Keratinocyte (primary cell): ENCODE results near the gene GFAP. TPM values are rescaled to one million over a fixed set of nuclear protein-coding genes. Genes with fewer than 3 reads are reported as not detected.

Experiments used
- DNase-seq: peaks from one replicate; pipeline ENCODE4 v3.0.0-alpha.2; 2011; ENCODE audit warnings: low read depth, missing footprints, low spot score
- FAIRE-seq: peaks from 2 replicates; lab custom pipeline; 2011; peaks lifted over from hg19 to GRCh38; lab: Jason Lieb, UNC
- H2AFZ ChIP-seq: 2 replicates; pipeline ENCODE4 v1.6.0; 2012; ENCODE audit warnings: low read length, control low read depth, inconsistent platforms; ENCODE audit not compliant: control insufficient read depth
- H3K27ac ChIP-seq: 2 replicates; pipeline ENCODE4 v1.5.1; 2011; ENCODE audit warnings: low read length; ENCODE audit not compliant: control insufficient read depth, insufficient read depth
- H3K27me3 ChIP-seq: 3 replicates; pipeline ENCODE4 v1.6.0; 2011; ENCODE audit warnings: low read length; ENCODE audit not compliant: control insufficient read depth, insufficient read depth; ENCODE audit errors: extremely low read depth
- H3K36me3 ChIP-seq, 2 experiments: 2 replicates in 1 of 2; 3 replicates in 1 of 2; pipeline ENCODE4 v1.5.1; 2011; ENCODE audit warnings: low read length in 2 of 2, mild to moderate bottlenecking in 1 of 2; ENCODE audit not compliant: control insufficient read depth in 2 of 2, insufficient read depth in 2 of 2; ENCODE audit errors: extremely low read depth in 1 of 2
- H3K4me1 ChIP-seq: 3 replicates; pipeline ENCODE4 v1.5.1; 2011; ENCODE audit warnings: low read length; ENCODE audit not compliant: control insufficient read depth, insufficient read depth; ENCODE audit errors: extremely low read depth
- H3K4me2 ChIP-seq: 3 replicates; pipeline ENCODE4 v1.6.0; 2011; ENCODE audit warnings: low read depth, low read length; ENCODE audit not compliant: control insufficient read depth, insufficient read depth; ENCODE audit errors: extremely low read depth
- H3K4me3 ChIP-seq, 3 experiments: fragments of 200-600 bp in 1 of 3; sonication (generic) in 1 of 3; 2 replicates in 2 of 3; 3 replicates in 1 of 3; pipeline ENCODE4 v1.5.1; 2011 to 2016; ENCODE audit warnings: low read length in 3 of 3, mild to moderate bottlenecking in 3 of 3, control low read depth in 2 of 3, inconsistent platforms in 1 of 3, low read depth in 1 of 3, mixed read lengths in 1 of 3, mixed run types in 1 of 3, moderate library complexity in 1 of 3; ENCODE audit not compliant: control insufficient read depth in 2 of 3, insufficient read depth in 2 of 3; ENCODE audit errors: extremely low read depth in 1 of 3
- H3K79me2 ChIP-seq: 2 replicates; pipeline ENCODE4 v1.6.0; 2012; ENCODE audit warnings: low read length; ENCODE audit not compliant: control insufficient read depth, insufficient read depth
- H3K9ac ChIP-seq: 3 replicates; pipeline ENCODE4 v1.6.0; 2011; ENCODE audit warnings: low read length; ENCODE audit not compliant: control insufficient read depth, insufficient read depth; ENCODE audit errors: extremely low read depth
- H3K9me1 ChIP-seq: 3 replicates; pipeline ENCODE4 v1.6.0; 2011; ENCODE audit warnings: low read length; ENCODE audit not compliant: control insufficient read depth, insufficient read depth; ENCODE audit errors: extremely low read depth
- H3K9me3 ChIP-seq: 2 replicates; pipeline ENCODE4 v1.5.1; 2012; ENCODE audit warnings: low read depth, low read length; ENCODE audit not compliant: control insufficient read depth
- H4K20me1 ChIP-seq: 3 replicates; pipeline ENCODE4 v1.6.0; 2011; ENCODE audit warnings: low read length; ENCODE audit not compliant: control insufficient read depth, insufficient read depth; ENCODE audit errors: extremely low read depth
- EZH2 ChIP-seq: IDR thresholded peaks from one replicate; pipeline ENCODE4 v1.6.1; 2012; ENCODE audit warnings: inconsistent platforms, mild to moderate bottlenecking, low read length, moderate library complexity
- dilution Hi-C: fragments of 300-500 bp; cut with MboI; formaldehyde crosslinking; loops from one replicate; pipeline ENCODE4 v1.7.0; 2020; ENCODE audit warnings: low sequenced_read_pairs; ENCODE audit not compliant: extremely low pct_ligation_motif_present
- polyA plus RNA-seq, 5 experiments: library from polyadenylated mRNA; depleted of rRNA in 3 of 5; stranded (reverse) in 3 of 5; stranded (forward) in 1 of 5; unstranded in 1 of 5; fragments of >200 nt; gene quantifications; 1 replicate in 1 of 5; 2 replicates in 3 of 5; 3 replicates in 1 of 5; pipeline versions ENCODE4 v1.2.1 to v1.2.3, GENCODE V29; 2011 to 2012; ENCODE audit warnings: missing spikeins in 2 of 5, low read depth in 1 of 5, low replicate concordance in 1 of 5
- small RNA-seq, 3 experiments: library from RNA; depleted of rRNA; stranded (forward); fragments of <200 nt; gene quantifications; one replicate each; pipeline ENCODE3, GENCODE V24; 2012; ENCODE audit warnings: low read depth in 3 of 3, low replicate concordance in 1 of 3; ENCODE audit not compliant: insufficient read length in 3 of 3
- TF ChIP-seq, protein P1 (sequence below), 3 experiments: IDR thresholded peaks in 1 of 3; conservative IDR thresholded peaks in 1 of 3; optimal IDR thresholded peaks in 1 of 3; 2 replicates in 2 of 3; 3 replicates in 1 of 3; pipeline versions ENCODE3 to v1.5.1; 2011; ENCODE audit warnings: low read length in 3 of 3, mild to moderate bottlenecking in 3 of 3, moderate library complexity in 2 of 3, control low read depth in 1 of 3, inconsistent platforms in 1 of 3; ENCODE audit not compliant: insufficient read depth in 2 of 3; ENCODE audit errors: extremely low read depth in 1 of 3

GFAP gene
- polyA plus RNA-seq, 1 donor (not counting 4 experiments of a cell fraction or from before 2014, with no cell fraction given): 0.14 TPM

DNA sequence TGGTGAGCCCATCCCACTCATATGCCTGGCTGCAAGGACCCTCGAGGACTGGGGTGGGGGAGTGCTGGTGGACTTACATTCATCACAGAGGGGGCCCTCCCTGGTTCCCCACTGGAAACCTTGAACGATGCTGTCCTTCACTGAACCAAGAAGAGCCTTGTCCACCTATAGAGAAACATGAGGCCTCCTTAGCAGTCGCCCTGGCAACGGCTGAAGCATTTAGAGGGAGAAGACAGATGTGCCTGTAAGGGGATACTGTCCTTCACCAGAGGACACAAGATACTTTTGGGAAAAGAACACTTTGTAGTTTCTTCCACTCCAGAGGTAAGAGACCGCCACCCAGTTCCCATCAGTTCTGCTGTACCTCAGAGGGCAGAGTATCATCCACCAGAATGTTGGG is 61.1 kb downstream of the GFAP start:
- H3K9me3 ChIP-seq: no peaks in the 10 kb centered on the region
- dilution Hi-C loops: no loop called here
- H3K79me2 ChIP-seq: no peaks in the 10 kb centered on the region
- no peak overlapping the region for H3K27ac ChIP-seq
- no peak overlapping the region for H3K4me3 ChIP-seq
- H3K4me2 ChIP-seq: no peak overlapping the region
- FAIRE-seq (no peak), DNase-seq (no peak)
- no peak for TF ChIP-seq EZH2
- TF ChIP-seq, protein P1, sequence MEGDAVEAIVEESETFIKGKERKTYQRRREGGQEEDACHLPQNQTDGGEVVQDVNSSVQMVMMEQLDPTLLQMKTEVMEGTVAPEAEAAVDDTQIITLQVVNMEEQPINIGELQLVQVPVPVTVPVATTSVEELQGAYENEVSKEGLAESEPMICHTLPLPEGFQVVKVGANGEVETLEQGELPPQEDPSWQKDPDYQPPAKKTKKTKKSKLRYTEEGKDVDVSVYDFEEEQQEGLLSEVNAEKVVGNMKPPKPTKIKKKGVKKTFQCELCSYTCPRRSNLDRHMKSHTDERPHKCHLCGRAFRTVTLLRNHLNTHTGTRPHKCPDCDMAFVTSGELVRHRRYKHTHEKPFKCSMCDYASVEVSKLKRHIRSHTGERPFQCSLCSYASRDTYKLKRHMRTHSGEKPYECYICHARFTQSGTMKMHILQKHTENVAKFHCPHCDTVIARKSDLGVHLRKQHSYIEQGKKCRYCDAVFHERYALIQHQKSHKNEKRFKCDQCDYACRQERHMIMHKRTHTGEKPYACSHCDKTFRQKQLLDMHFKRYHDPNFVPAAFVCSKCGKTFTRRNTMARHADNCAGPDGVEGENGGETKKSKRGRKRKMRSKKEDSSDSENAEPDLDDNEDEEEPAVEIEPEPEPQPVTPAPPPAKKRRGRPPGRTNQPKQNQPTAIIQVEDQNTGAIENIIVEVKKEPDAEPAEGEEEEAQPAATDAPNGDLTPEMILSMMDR (optimal IDR thresholded peaks at IDR 0.05 in 1 of 3, IDR thresholded peaks at IDR 0.05 in 1 of 3, conservative IDR thresholded peaks at IDR 0.05 in 1 of 3; ENCODE audit: extremely low read depth in 1 of 3, insufficient read depth in 2 of 3, low read length in 3 of 3): no peak
- no peaks in the 10 kb centered on the region for H3K4me1 ChIP-seq
- H4K20me1 ChIP-seq: no peaks in the 10 kb centered on the region
- peaks cover 54 to 56% of the 10 kb centered on the region in 2 experiments for H3K36me3 ChIP-seq
- H3K27me3 ChIP-seq: no peaks in the 10 kb centered on the region
- H3K9me1 ChIP-seq: no peaks in the 10 kb centered on the region
- H2AFZ ChIP-seq: no peak overlapping the region
- no peak overlapping the region for H3K9ac ChIP-seq

Small RNA genes within 50 kb of the gene (small RNA-seq; reads per million reads assigned to genes)
- gene CCDC103 (0 reads per million in 3 experiments), gene MIR6783 (0.07 to 1.3 (median 1.0) reads per million in 3 experiments), gene RN7SL405P (0 reads per million in 3 experiments)

Other genes starting within 250 kb of the GFAP start
- gene CCDC43, start 225.7 kb downstream of the GFAP start, polyA plus RNA-seq: 12.3 to 23.0 TPM (median 22.8 TPM) in 3 replicates
- gene DBF4B, start 206.8 kb downstream of the GFAP start, polyA plus RNA-seq: 2.8 to 5.2 TPM (median 4.0 TPM) in 3 replicates
- 0.03 to 0.17 TPM (median 0.15 TPM) in 3 replicates for gene ADAM11, start 156.5 kb downstream of the GFAP start, polyA plus RNA-seq
- 6.5 to 17.1 TPM (median 11.1 TPM) in 3 replicates for gene GJC1, start 85.2 kb downstream of the GFAP start, polyA plus RNA-seq
- not detected in 3 replicates for gene HIGD1B, start 67.6 kb downstream of the GFAP start, polyA plus RNA-seq
- gene EFTUD2, start 16.1 kb downstream of the GFAP start, polyA plus RNA-seq: 91.5 to 160 TPM (median 153 TPM) in 3 replicates
- gene KIF18B, start 32.3 kb upstream of the GFAP start, polyA plus RNA-seq: 0.99 to 8.1 TPM (median 5.1 TPM) in 3 replicates
- gene C1QL1, start 52.8 kb upstream of the GFAP start, polyA plus RNA-seq: 0.04 to 0.15 TPM in 2 of 3 replicates, not detected in the other
- 18.7 to 27.6 TPM (median 22.8 TPM) in 3 replicates for gene DCAKD, start 136.1 kb upstream of the GFAP start, polyA plus RNA-seq
- 75.9 to 101 TPM (median 92.3 TPM) in 3 replicates for gene NMT1, start 145.8 kb upstream of the GFAP start, polyA plus RNA-seq
- gene PLCD3, start 217.0 kb upstream of the GFAP start, polyA plus RNA-seq: 53.3 to 86.4 TPM (median 75.7 TPM) in 3 replicates
- 2.6 to 4.4 TPM (median 2.8 TPM) in 3 replicates for gene ACBD4, start 220.2 kb upstream of the GFAP start, polyA plus RNA-seq
- gene HEXIM1, start 233.0 kb upstream of the GFAP start, polyA plus RNA-seq: 15.3 to 22.2 TPM (median 19.9 TPM) in 3 replicates
- gene HEXIM2, start 246.4 kb upstream of the GFAP start, polyA plus RNA-seq: 2.3 to 3.4 TPM (median 3.1 TPM) in 3 replicates